ENCODE measurements around the gene PYROXD2.

Gene PYROXD2

GRCh38 chr10:98433881-98434732 is 19.1 kb upstream of the PYROXD2 start:
- DNase-seq (ENCODE audit: low read depth in 2 of 2), result no peak

DNA sequence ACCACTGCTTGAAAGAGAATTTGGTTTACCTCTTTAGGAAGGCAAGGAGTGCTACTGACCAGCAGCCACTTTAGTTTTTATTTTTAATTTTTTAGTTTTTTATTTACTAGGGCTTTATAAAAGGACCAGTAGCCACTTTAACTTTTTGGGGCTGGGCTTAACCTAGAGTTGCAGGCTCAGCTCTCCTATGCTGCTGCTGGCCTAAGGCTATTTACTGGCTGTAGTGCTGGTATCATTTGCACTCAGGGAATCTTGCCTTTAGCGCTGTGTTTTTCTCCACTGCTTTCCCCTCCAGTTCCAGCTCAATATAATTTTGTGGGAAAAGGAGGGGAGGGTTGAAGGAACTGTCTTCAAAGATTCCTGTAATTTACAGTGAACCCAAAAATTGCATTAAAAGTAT is 18.4 kb upstream of the PYROXD2 start:
- no peak for DNase-seq (ENCODE audit: low read depth in 2 of 2)

DNA sequence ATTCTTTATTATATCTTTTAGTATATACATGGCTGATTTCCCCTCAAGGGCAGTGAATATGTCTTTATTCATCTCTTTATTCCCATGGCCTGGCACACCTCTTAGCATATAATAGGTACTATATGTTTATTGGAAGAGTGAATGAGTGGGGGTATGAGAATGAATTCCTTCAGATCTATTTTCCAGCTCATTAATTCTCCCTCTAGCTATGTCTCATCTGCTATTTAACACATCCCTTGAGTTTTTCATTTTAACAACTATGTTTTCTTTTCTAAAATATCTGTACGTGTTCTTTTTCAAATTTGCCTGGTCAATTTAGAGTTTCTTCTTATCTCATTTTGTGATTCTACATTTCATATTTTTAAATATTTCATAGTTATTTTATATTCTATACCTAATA is 17.3 kb upstream of the PYROXD2 start:
- no peak for DNase-seq (ENCODE audit: low read depth in 2 of 2)

DNA sequence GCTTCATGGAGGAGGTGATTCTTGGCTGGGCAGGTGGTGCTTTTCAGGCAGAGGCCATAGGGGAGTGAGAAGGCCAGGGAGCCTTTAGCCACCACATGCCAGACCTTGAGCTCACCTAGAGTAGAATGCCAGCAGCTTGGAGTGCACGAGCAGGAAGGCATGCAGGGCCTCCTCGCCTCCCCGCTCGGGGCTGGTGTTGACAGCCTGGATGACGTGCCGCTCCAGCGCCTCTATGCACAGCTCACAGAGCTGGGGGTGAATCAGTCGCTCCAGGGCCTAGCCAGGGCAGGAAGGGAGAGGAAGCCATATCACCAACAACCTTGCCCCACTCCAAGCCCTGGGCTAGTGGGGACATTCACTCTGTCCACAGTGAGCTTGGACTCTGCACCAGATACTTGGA is 16.0 kb upstream of the PYROXD2 start:
- DNase-seq (ENCODE audit: low read depth in 2 of 2), result no peak

DNA sequence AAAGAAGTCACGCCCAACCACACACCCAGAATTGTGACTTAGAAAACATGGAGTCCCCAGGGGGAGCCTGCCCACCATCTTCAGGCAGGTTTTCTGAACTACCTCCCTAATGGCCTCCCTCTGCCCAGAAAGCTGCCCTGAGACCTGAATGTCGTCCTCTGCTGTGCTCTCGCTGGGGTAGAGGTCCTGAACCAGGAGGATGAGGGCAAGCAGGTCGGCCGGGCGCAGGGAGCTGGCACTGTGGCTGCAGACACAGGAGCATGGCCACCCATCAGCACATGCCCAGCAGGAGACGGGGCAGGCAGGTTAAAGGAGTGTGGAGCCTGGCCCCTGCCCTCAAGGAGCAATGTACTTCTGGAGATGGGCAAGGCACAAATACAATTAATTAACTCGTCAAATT is 15.4 kb upstream of the PYROXD2 start:
- DNase-seq (ENCODE audit: low read depth in 2 of 2), result no peak

DNA sequence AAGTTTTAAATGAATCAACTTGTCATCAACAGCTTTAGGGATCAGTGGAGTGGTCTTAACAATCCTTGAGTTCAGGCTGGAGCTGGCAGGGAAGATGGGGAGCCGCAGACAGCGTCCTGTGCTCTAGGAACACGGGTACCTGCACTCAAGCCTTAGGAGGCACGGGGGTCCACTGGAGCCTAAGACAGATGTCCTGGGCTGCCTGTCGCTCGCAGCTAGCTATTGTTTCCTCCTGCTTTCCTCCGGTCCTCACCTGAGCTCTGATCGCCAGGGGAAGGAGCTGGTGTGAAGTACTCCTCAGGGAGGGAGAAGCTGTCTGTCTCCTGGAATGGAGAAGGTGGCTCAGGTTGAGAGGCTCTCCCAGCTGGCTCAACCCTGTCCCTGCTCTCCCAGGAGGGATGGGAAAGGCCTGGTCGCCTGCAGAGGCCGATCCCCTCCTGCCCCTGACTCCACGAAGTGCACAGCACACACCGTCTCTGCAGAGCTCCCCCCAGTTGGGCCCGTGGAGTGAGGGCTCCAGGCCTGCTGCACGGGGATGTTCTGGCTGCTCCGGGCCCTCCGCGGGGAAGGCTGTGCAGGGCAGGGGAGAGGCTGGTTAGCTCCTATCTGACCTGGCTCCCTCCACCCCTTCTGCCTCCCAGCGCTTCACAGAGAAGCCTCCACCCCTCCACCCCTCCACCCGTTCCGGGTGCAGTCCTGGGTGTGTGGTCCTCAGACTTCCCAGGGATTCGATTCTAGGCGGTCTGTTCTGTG is 14.5 kb upstream of the PYROXD2 start:
- DNase-seq (ENCODE audit: low read depth in 2 of 2), result no peak

DNA sequence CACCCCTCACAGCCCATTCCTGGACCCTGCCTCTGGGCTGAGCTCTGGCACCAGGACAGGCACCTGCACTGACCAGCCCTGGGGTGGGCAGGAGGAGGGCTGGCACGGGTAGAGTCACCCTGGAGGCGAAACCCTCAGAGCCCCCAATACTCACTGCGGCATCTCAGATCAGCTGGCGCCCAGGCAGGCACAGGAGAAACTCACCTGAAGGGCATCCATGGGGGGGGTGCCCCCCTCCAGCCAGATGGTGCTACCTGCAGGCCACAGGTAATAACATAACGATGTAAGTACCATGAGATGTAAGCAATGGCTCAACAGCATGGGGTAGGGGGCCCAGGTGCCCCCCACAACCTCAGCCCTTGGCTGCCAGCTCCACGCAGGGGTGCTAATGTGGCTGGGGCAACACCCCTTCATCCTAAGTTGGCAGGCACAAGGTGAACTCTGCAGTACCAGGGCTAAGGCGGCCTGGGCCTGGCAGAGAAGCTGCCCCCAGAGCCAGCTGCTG is 12.1 kb upstream of the PYROXD2 start:
- DNase-seq (ENCODE audit: low read depth in 2 of 2), result no peak

- DNase-seq (ENCODE audit: low read depth in 2 of 2), result no peak
These were observed 10.8 kb upstream of the PYROXD2 start for GRCh38 chr10:98425511-98426352.

DNA sequence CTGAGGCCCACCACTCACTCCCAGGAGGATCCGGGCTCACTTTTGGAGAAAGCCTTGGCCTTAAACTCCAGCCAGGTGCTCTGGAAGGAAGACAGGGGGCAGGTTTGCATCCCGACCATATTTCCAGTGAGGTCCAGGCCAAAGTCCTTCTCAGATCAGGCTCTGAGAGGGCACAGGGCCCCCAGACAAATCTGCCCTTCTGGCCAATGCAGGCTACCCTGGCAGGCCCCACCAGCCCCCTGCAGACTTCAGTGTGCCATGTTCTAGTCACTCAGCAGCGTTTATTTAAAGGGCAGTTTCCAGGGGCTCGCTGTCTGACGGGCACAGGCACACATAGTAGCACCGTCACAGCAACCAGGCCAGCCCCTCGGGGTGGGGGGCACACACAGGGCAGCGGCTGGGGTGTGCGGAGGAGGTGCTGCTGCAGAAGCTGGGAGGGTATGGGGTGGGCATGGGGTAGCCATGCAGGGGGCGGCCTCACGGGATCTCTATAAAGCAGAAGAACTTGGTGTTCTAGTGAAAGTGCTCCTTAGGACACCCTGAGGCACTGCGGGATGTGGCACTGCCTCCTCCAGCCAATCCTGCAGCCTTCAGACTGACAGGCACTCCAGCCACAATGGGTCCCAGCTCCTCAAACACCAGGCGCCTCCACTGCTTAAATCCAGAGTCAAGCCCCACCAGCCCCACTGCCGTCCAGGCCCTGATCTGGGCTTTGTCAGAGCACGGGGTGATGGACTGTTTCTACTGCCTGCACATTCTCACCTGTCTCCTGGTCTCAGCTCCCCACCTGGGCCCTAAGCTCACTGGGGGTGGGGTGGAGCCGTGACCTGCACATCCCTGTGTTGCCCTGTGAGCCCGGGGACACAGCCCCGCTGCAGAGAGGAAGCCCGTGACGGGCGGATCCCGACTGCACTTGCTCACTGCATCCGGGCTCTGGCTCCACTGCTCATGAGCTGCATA is 9.6 kb upstream of the PYROXD2 start:
- DNase-seq (ENCODE audit: low read depth in 2 of 2), result no peak

DNA sequence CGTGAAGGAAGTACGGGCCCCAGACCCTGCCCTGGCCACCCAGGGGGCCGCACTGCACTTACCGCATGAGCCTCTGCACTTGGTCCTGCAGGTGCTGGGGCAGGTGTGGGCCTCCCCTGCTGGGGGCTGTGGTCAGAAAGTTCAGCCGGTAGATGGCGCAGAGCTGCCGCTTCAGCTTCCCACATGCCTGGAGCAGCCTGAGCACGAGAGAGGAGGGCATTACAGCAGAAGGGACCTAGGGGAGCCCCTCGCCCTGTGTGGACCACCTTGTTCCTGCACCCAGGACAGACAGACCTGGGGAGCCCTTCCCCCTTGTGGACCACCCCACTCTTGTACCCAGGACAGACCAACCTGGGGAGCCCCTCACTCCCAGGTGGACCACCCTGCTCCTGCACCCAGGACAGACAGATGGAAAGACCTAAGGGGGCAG is 8.7 kb upstream of the PYROXD2 start:
- DNase-seq (ENCODE audit: low read depth in 2 of 2), result no peak

GRCh38 chr10:98422182-98422581 is 7.2 kb upstream of the PYROXD2 start:
- DNase-seq (ENCODE audit: low read depth in 2 of 2), result no peak

DNA sequence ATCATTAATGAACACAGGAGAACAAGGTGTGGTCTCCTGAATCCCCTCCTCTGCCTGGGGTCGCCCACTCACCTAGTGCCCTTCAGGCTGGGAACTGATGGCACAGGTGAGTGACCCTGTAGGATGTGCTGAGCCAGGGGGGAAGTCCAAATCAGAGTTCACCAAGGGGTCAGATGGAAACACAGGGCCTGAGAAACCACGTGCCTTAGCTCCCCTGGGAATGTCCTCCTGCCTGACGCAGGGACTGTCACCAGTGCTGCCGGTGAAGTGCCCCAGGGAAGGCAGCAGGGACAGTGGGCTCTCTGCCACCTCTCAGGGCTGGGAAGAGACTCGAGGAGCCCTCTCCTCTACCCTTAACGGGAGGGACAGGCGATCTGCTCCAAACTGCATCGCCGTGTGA is 5.8 kb upstream of the PYROXD2 start:
- DNase-seq (ENCODE audit: low read depth in 2 of 2), result no peak

DNA sequence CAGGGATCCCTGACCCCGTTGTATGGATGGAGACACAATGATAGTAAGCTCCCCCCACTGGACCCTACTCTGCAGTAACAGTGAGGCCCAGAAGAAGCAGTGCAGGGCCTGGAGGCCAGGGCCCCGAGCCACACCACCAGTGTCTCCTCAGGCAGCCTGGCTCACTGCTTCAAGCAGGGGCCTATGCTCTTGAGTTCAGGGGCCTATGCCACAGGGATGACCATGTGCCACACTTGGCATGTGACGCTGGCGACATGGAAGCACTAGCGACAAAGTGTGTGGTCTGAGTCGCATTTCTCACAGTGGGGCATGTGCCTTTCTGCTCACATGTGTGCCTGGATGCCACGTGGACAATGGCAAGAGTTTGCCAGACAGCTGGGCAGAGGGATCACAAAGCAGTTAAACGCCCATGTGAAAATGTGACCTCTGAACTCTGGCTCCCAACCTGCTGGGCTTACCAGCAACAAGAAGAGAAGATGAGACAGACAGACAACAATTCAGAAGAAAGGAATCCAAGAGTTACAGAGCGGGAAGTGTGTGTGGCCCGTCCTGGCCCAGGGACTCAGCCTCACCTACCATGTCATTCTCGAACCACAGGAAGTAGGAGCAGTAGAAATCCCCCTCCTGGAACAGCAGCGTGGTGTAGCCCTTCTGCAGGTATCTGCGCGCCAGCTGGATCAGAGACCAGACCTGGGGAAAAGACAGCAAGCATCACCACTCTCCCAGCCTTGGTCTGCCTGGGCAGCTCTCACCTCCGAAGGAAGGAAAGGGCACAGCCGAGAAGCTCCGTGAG is 4.7 kb upstream of the PYROXD2 start:
- no peak for DNase-seq (ENCODE audit: low read depth in 2 of 2)

GRCh38 chr10:98418665-98419468 is 3.9 kb upstream of the PYROXD2 start:
- no peak for DNase-seq (ENCODE audit: low read depth in 2 of 2)

DNA sequence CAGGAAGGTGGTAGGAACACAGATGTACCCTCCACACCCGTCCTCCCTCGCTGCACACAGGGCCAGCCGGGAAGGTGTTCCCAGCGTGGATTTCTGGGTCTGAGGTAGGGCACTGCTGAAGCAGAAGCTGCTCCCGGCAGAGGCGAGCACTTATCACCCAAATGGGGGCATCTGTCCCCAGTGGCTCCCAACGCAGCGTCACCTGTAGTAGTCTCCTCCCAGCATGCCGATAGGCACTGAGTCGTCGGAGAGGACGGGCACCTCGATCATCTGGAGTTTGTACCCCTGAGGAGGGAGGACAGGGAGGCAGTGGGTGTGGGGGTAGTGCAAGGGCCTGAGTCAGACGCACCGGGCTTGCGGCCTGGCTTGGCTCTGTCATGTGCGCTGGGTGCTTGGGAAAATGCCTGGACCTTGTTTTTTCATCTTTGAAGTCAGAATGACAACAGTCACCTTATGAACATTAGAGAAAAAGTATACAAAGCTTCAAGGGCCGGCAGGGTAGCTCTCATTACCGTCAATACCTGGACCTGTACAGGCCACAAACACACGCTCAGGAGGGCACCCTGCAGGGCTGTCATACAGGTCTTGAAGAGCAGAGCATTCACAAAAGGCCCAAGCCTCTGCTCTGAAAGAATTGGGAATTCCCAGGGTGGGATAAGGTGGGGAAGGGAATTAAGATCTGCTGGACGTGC is 3.1 kb upstream of the PYROXD2 start:
- no peak for DNase-seq (ENCODE audit: low read depth in 2 of 2)

DNA sequence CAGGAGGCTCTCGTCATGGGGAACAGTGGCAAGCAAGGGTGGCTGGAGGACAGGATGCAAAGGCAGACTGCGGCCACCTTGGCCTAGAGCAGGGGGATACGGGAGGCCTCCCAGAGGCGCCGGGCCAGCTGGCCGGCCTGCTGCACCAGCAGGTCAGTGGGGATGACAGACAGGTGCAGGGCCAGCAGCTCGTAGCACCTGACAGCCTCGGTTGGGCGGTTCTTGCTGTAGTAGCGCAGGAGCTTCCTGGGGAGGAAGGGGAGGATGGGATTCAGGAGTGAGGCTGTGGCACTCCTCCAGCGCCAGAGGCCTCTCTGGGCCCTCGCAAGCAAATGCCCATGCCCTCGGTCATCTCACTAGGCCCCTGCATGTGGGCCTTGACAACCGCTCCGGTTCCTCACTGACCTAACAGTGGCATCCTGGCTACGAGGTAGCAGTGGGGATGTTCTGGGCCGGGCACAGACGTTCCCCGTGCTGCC is 2.5 kb upstream of the PYROXD2 start:
- DNase-seq (ENCODE audit: low read depth in 2 of 2), result no peak

DNA sequence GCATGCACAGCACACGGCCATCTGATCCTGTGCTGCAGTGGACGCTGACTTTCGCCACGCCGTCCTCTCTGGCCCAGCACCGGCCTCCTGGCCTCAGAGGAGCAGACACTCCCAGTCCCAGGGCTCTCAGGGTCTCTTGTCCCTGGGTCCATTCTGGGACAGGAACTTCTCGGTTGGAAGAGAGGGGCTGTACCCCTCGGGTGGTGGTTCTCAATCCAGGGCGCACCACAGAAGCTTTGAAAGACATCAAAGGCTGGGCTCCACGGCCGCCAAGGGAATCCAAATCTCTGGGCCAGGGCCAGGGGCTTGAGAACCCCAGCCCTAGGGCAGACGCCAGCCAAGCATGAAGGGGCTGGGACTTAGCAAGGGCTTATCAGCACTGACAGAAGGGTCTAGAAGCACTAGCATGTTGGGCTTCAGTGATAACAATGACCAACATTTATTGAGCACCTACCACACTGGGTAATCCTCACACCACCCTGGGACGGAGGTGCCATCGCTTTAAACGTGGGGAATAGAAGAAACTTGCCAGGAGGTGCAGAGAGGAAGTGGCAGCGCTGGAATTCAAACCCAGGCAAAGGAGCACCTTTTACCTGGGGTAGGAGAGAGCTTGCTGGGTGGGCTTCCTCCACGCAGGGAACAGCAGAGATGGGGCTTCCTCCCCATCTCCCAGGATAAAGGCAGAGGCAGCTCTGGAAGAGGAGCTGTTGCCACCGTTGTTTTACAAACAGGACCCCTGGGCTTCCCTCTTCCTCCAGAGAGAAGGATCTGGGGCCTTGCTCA is 1.8 kb upstream of the PYROXD2 start:
- DNase-seq (ENCODE audit: low read depth in 2 of 2), result no peak

DNA sequence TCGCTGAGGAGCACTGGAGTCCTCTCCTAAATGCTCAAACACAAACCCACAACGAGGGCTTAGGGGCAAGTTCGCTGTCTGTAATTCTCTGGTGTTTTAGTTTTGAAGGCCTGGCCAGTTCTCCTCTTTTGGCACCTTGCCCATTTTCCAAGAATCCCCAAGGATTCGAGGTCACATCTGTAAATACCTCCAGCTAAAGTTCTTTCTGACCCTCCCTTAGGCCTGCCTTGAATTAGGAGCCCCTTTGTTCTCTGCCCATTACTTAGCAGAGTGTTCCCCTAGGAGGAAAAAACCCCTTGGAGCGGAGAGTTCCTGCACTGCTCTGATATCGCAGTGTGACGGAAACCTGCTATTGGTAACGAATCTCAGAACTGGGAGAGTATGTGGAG is 743 bp upstream of the PYROXD2 start:
- no peak for DNase-seq (ENCODE audit: low read depth in 2 of 2)
